H1 (cell line): ENCODE results near the gene COBLL1. TPM values are rescaled to one million over a fixed set of nuclear protein-coding genes. Genes with fewer than 3 reads are reported as not detected.

Source experiments
- CTCF ChIA-PET: fragments of 300-600 bp; sonication (Branson Sonifier 250); formaldehyde crosslinking; loops from one replicate; lab custom pipeline; 2021; ENCODE audit not compliant: partially characterized antibody; lab: Charles Lee
- POLR2A ChIA-PET: fragments of 300-600 bp; sonication (Branson Sonifier 250); formaldehyde crosslinking; loops from one replicate; lab custom pipeline; 2021; ENCODE audit warnings: inconsistent platforms; ENCODE audit not compliant: partially characterized antibody; lab: Charles Lee
- DNase-seq, 2 experiments: peaks; one replicate each; pipeline versions ENCODE4 v3.0.0 to v3.0.0-alpha.2; 2010 to 2022; ENCODE audit warnings: low spot score in 2 of 2, low read depth in 1 of 2, mixed read lengths in 1 of 2
- FAIRE-seq: peaks from 2 replicates; lab custom pipeline; 2011; peaks lifted over from hg19 to GRCh38; lab: Jason Lieb, UNC
- H2AFZ ChIP-seq: 2 replicates; pipeline ENCODE4 v1.8.1; 2012; ENCODE audit warnings: low read length, inconsistent platforms
- H2AK5ac ChIP-seq: 2 replicates; pipeline ENCODE4 v1.6.1; 2013; ENCODE audit warnings: low read depth, low read length
- H2BK120ac ChIP-seq: replicated peaks from 2 replicates; pipeline ENCODE3; 2013; ENCODE audit warnings: low read depth, low read length, inconsistent platforms
- H2BK12ac ChIP-seq: 2 replicates; pipeline ENCODE4 v1.6.1; 2013; ENCODE audit warnings: low read depth, low read length
- H2BK15ac ChIP-seq: 2 replicates; pipeline ENCODE4 v1.6.1; 2013; ENCODE audit warnings: low read length
- H2BK20ac ChIP-seq: 2 replicates; pipeline ENCODE4 v1.6.1; 2013; ENCODE audit warnings: low read length
- H2BK5ac ChIP-seq: 2 replicates; pipeline ENCODE4 v1.6.1; 2013; ENCODE audit warnings: low read depth, low read length
- H3K14ac ChIP-seq: 2 replicates; pipeline ENCODE4 v1.6.1; 2013; ENCODE audit warnings: inconsistent platforms; ENCODE audit not compliant: insufficient read length
- H3K18ac ChIP-seq: 2 replicates; pipeline ENCODE4 v1.6.1; 2013; ENCODE audit warnings: low read length; ENCODE audit errors: extremely low read depth
- H3K23ac ChIP-seq: 2 replicates; pipeline ENCODE4 v1.6.1; 2013; ENCODE audit warnings: inconsistent platforms; ENCODE audit not compliant: insufficient read length
- H3K23me2 ChIP-seq: 2 replicates; pipeline ENCODE4 v1.6.1; 2013; ENCODE audit warnings: low read depth, low read length
- H3K27ac ChIP-seq: 2 replicates; pipeline ENCODE4 v1.6.1; 2011; ENCODE audit warnings: low read depth, low read length, inconsistent platforms
- H3K27me3 ChIP-seq, 4 experiments: replicated peaks in 1 of 4; 1 replicate in 1 of 4; 2 replicates in 3 of 4; pipeline versions ENCODE4 v1.6.1 to v1.8.1; 2011 to 2013; ENCODE audit warnings: low read length in 3 of 4, mild to moderate bottlenecking in 3 of 4, inconsistent platforms in 2 of 4, mixed read lengths in 2 of 4, moderate library complexity in 1 of 4; ENCODE audit not compliant: control insufficient read depth in 3 of 4, insufficient read depth in 3 of 4; ENCODE audit errors: extremely low read depth in 1 of 4
- H3K36me3 ChIP-seq, 4 experiments: 2 replicates each; pipeline versions ENCODE4 v1.6.1 to v1.8.1; 2011 to 2013; ENCODE audit warnings: mild to moderate bottlenecking in 4 of 4, low read length in 3 of 4, moderate library complexity in 2 of 4, control low read depth in 1 of 4, inconsistent platforms in 1 of 4; ENCODE audit not compliant: insufficient read depth in 4 of 4, control insufficient read depth in 2 of 4
- H3K4ac ChIP-seq: replicated peaks from 2 replicates; pipeline ENCODE3; 2013; ENCODE audit warnings: low read length, low read depth, mixed read lengths, inconsistent platforms; ENCODE audit not compliant: insufficient read length
- H3K4me1 ChIP-seq, 4 experiments: replicated peaks in 1 of 4; 1 replicate in 1 of 4; 2 replicates in 3 of 4; pipeline versions ENCODE4 v1.6.1 to v1.8.1; 2011 to 2013; ENCODE audit warnings: low read length in 3 of 4, inconsistent platforms in 2 of 4, mixed read lengths in 1 of 4; ENCODE audit not compliant: insufficient read depth in 4 of 4, control insufficient read depth in 3 of 4
- H3K4me2 ChIP-seq, 2 experiments: 2 replicates each; pipeline versions ENCODE4 v1.6.1 to v1.8.1; 2011 to 2013; ENCODE audit warnings: low read depth in 2 of 2, low read length in 2 of 2, control low read depth in 1 of 2, inconsistent platforms in 1 of 2, mild to moderate bottlenecking in 1 of 2; ENCODE audit not compliant: insufficient read depth in 1 of 2
- H3K4me3 ChIP-seq, 4 experiments: fragments of 200-600, 300-600 bp in 1 of 4; sonication (generic), shearing (Covaris generic), sonication (Bioruptor Twin) in 1 of 4; 2 replicates each; pipeline versions ENCODE4 v1.5.1 to v1.8.1; 2011 to 2016; ENCODE audit warnings: low read length in 4 of 4, low read depth in 3 of 4, control low read depth in 2 of 4, inconsistent platforms in 2 of 4, mild to moderate bottlenecking in 2 of 4, mixed read lengths in 1 of 4, moderate library complexity in 1 of 4; ENCODE audit not compliant: insufficient read depth in 2 of 4; ENCODE audit errors: extremely low read depth in 1 of 4
- H3K56ac ChIP-seq: replicated peaks from 2 replicates; pipeline ENCODE3; 2013; ENCODE audit warnings: low read depth, mild to moderate bottlenecking, mixed read lengths, low read length, inconsistent platforms; ENCODE audit not compliant: insufficient read length
- H3K79me1 ChIP-seq: 2 replicates; pipeline ENCODE4 v1.6.1; 2013; ENCODE audit warnings: low read depth, low read length, control low read depth
- H3K79me2 ChIP-seq, 2 experiments: 2 replicates each; pipeline versions ENCODE4 v1.6.1 to v1.8.1; 2012 to 2013; ENCODE audit warnings: low read length in 2 of 2, mild to moderate bottlenecking in 2 of 2, inconsistent platforms in 1 of 2; ENCODE audit not compliant: insufficient read depth in 2 of 2, control insufficient read depth in 1 of 2
- H3K9ac ChIP-seq, 4 experiments: replicated peaks in 1 of 4; 1 replicate in 1 of 4; 2 replicates in 3 of 4; pipeline versions ENCODE4 v1.6.1 to v1.8.1; 2011 to 2013; ENCODE audit warnings: low read depth in 3 of 4, low read length in 3 of 4, control low read depth in 2 of 4, mild to moderate bottlenecking in 2 of 4, moderate library complexity in 2 of 4, inconsistent platforms in 1 of 4; ENCODE audit errors: extremely low read depth in 1 of 4
- H3K9me3 ChIP-seq, 2 experiments: 2 replicates each; pipeline versions ENCODE4 v1.6.1 to v1.8.1; 2012 to 2013; ENCODE audit warnings: mild to moderate bottlenecking in 2 of 2, moderate library complexity in 2 of 2, control low read depth in 1 of 2, inconsistent platforms in 1 of 2, low read depth in 1 of 2, low read length in 1 of 2, mixed read lengths in 1 of 2; ENCODE audit not compliant: insufficient read depth in 2 of 2
- H4K20me1 ChIP-seq, 2 experiments: replicated peaks in 1 of 2; 2 replicates each; pipeline versions ENCODE3 to v1.8.1; 2011 to 2013; ENCODE audit warnings: inconsistent platforms in 2 of 2, low read length in 2 of 2, mild to moderate bottlenecking in 1 of 2; ENCODE audit not compliant: insufficient read depth in 2 of 2, control insufficient read depth in 1 of 2
- H4K5ac ChIP-seq: 2 replicates; pipeline ENCODE4 v1.6.1; 2013; ENCODE audit warnings: low read length, low read depth, mixed read lengths, inconsistent platforms; ENCODE audit not compliant: insufficient read length
- H4K8ac ChIP-seq: 2 replicates; pipeline ENCODE4 v1.8.0; 2013; ENCODE audit warnings: mild to moderate bottlenecking, moderate library complexity, low read length, inconsistent platforms; ENCODE audit not compliant: insufficient read depth; ENCODE audit errors: extremely low read depth
- H4K91ac ChIP-seq: replicated peaks from 2 replicates; pipeline ENCODE3; 2013; ENCODE audit warnings: low read length, mixed read lengths, inconsistent platforms; ENCODE audit not compliant: insufficient read length
- CEBPB ChIP-seq: IDR thresholded peaks from 2 replicates; pipeline ENCODE4 v1.6.1; 2012; ENCODE audit warnings: low read depth, low read length
- CHD1 ChIP-seq: IDR thresholded peaks from 2 replicates; pipeline ENCODE4 v1.6.1; 2012; ENCODE audit warnings: low read depth, low read length, improper control_type of control experiment
- CTCF ChIP-seq, 3 experiments: IDR thresholded peaks; 1 replicate in 2 of 3; 2 replicates in 1 of 3; pipeline versions ENCODE4 v1.5.1 to v1.6.1; 2011; ENCODE audit warnings: low read length in 3 of 3, mild to moderate bottlenecking in 3 of 3, inconsistent platforms in 2 of 3, low read depth in 1 of 3, moderate library complexity in 1 of 3; ENCODE audit not compliant: insufficient read depth in 1 of 3; ENCODE audit errors: control extremely low read depth in 1 of 3
- HDAC2 ChIP-seq, 2 experiments: fragments of 300-600 bp in 1 of 2; sonication (generic) in 1 of 2; IDR thresholded peaks; 2 replicates each; pipeline ENCODE4 v1.6.1; 2011 to 2012; ENCODE audit warnings: low read depth in 2 of 2, low read length in 2 of 2, mild to moderate bottlenecking in 2 of 2, moderate library complexity in 2 of 2, borderline replicate concordance in 1 of 2, inconsistent platforms in 1 of 2
- JUN ChIP-seq: IDR thresholded peaks from 2 replicates; pipeline ENCODE4 v1.6.1; 2011; ENCODE audit warnings: low read depth, mild to moderate bottlenecking, improper control_type of control experiment, low read length
- PHF8 ChIP-seq: fragments of 200-600 bp; sonication (generic); conservative IDR thresholded peaks from 2 replicates; pipeline ENCODE4 v1.7.1; 2012; ENCODE audit warnings: low read depth, mild to moderate bottlenecking, inconsistent platforms, low read length, moderate library complexity
- POLR2A ChIP-seq, 2 experiments: IDR thresholded peaks; 1 replicate in 1 of 2; 2 replicates in 1 of 2; pipeline ENCODE4 v1.6.1; 2011; ENCODE audit warnings: low read depth in 2 of 2, low read length in 2 of 2, mild to moderate bottlenecking in 2 of 2; ENCODE audit errors: control extremely low read depth in 1 of 2
- RFX5 ChIP-seq: IDR thresholded peaks from 2 replicates; pipeline ENCODE4 v1.6.1; 2011; ENCODE audit warnings: low read depth, low read length, improper control_type of control experiment, borderline replicate concordance
- SUZ12 ChIP-seq: fragments of 200-600 bp; sonication (generic); IDR thresholded peaks from 2 replicates; pipeline ENCODE4 v1.6.1; 2012; ENCODE audit warnings: mild to moderate bottlenecking, inconsistent platforms, low read length, moderate library complexity, mixed read lengths
- TAF1 ChIP-seq: IDR thresholded peaks from 2 replicates; pipeline ENCODE4 v1.6.1; 2011; ENCODE audit warnings: mild to moderate bottlenecking, low read depth, low read length
- TCF12 ChIP-seq: IDR thresholded peaks from 2 replicates; pipeline ENCODE4 v1.6.1; 2011; ENCODE audit warnings: low read depth, mild to moderate bottlenecking, low read length
- WGBS, 2 experiments: shearing (Covaris generic) in 1 of 2; methylation state at CpG; one replicate each; pipeline versions ENCODE4 v1.1.6 to v1.1.7; 2013 to 2015; ENCODE audit warnings: low lambda C conversion rate in 2 of 2, mixed read lengths in 2 of 2, inconsistent platforms in 1 of 2, low coverage in 1 of 2, missing lambda C conversion rate in 1 of 2; ENCODE audit not compliant: insufficient replicate concordance in 2 of 2, insufficient coverage in 1 of 2, insufficient read length in 1 of 2; ENCODE audit errors: extremely low coverage in 1 of 2, missing lambda C conversion rate in 1 of 2; 5-methylcytosine and 5-hydroxymethylcytosine counted together
- polyA plus RNA-seq, 7 experiments: library from polyadenylated mRNA; depleted of rRNA in 3 of 7; stranded (reverse) in 5 of 7; unstranded in 2 of 7; fragments of >200 nt in 5 of 7; fragments of 200-250 nt in 2 of 7; gene quantifications; 1 replicate in 5 of 7; 2 replicates in 1 of 7; 4 replicates in 1 of 7; pipeline versions ENCODE4 v1.2.1 to v1.2.3, GENCODE V29; 2011 to 2013; ENCODE audit warnings: missing spikeins in 2 of 7, mixed read lengths in 2 of 7
- total RNA-seq: library from RNA; stranded (reverse); fragmentation: NEBNext Ultra II Directional; extraction: Animal tissue kit (Norgen Biotek cat#: 25700); gene quantifications from 2 replicates; pipeline ENCODE4 v1.2.1, GENCODE V29; 2021

The COBLL1 gene
- total and polyA plus RNA-seq, 2 of the 8 experiments (the other 6 are each of a cell fraction or from before 2014, with no cell fraction given): 2.2 to 6.2 TPM

GRCh38 chr2:164688896-164689419, 152.7 kb downstream of the COBLL1 start:
- H3K18ac ChIP-seq: no peak overlapping the region
- no peak overlapping the region for H3K23ac ChIP-seq
- H4K91ac ChIP-seq: no peak overlapping the region
- no peak overlapping the region for H3K4me3 ChIP-seq
- H4K20me1 ChIP-seq: no peaks in the 10 kb centered on the region
- ChIA-PET POLR2A (interaction anchor here (0.8 kb wide), 1 partner anchor 21 kb away, joined by 3 read pairs; no protein-coding TSS in a partner anchor), CTCF (interaction anchor here (1.3 kb wide), 1 partner anchor 11 kb away, joined by 6 read pairs; no protein-coding TSS in a partner anchor)
- H3K27ac ChIP-seq: no peak overlapping the region
- no peak overlapping the region for H2BK15ac ChIP-seq
- H2BK12ac ChIP-seq: no peak overlapping the region
- FAIRE-seq (no peak), DNase-seq (no peak)
- no peak overlapping the region for H3K4ac ChIP-seq
- no peaks in the 10 kb centered on the region for H3K27me3 ChIP-seq
- no peaks in the 10 kb centered on the region for H3K79me1 ChIP-seq
- WGBS, 2 experiments: 89% methylated on average over 1 of the region's 1 CpG; no CpG with 5 or more reads in 1 of the 2 experiments
- no peaks in the 10 kb centered on the region for H3K79me2 ChIP-seq
- H4K8ac ChIP-seq: no peak overlapping the region
- no peaks in the 10 kb centered on the region for H3K4me1 ChIP-seq
- H2AK5ac ChIP-seq: no peak overlapping the region
- no peaks in the 10 kb centered on the region for H3K36me3 ChIP-seq
- H3K23me2 ChIP-seq: no peaks in the 10 kb centered on the region
- H2BK120ac ChIP-seq: no peak overlapping the region
- no peak overlapping the region for H4K5ac ChIP-seq
- no peak overlapping the region for H2BK20ac ChIP-seq
- no peak overlapping the region for H3K4me2 ChIP-seq
- no peak overlapping the region for H3K14ac ChIP-seq
- H2AFZ ChIP-seq: no peak overlapping the region
- no peak overlapping the region for H3K9ac ChIP-seq
- no peak overlapping the region for H3K56ac ChIP-seq
- no peak overlapping the region for H2BK5ac ChIP-seq
- H3K9me3 ChIP-seq: no peaks in the 10 kb centered on the region
- TF ChIP-seq CTCF (IDR thresholded peaks at IDR 0.05; ENCODE audit: control extremely low read depth in 1 of 3, insufficient read depth in 1 of 3, low read depth in 1 of 3, low read length in 3 of 3): no peak
- no peak for TF ChIP-seq RFX5
- TF ChIP-seq TAF1: no peak
- TF ChIP-seq CHD1: no peak
- TF ChIP-seq CEBPB: no peak
- no peak for TF ChIP-seq JUN
- no peak for TF ChIP-seq PHF8
- no peak for TF ChIP-seq POLR2A (IDR thresholded peaks at IDR 0.05; ENCODE audit: control extremely low read depth in 1 of 2, low read depth in 2 of 2, low read length in 2 of 2)
- no peak for TF ChIP-seq SUZ12
- no peak for TF ChIP-seq HDAC2 (IDR thresholded peaks at IDR 0.05; ENCODE audit: borderline replicate concordance in 1 of 2, low read depth in 2 of 2, low read length in 2 of 2)
- no peak for TF ChIP-seq TCF12
